ENCODE data around the gene FHOD3.

FHOD3 gene

DNA sequence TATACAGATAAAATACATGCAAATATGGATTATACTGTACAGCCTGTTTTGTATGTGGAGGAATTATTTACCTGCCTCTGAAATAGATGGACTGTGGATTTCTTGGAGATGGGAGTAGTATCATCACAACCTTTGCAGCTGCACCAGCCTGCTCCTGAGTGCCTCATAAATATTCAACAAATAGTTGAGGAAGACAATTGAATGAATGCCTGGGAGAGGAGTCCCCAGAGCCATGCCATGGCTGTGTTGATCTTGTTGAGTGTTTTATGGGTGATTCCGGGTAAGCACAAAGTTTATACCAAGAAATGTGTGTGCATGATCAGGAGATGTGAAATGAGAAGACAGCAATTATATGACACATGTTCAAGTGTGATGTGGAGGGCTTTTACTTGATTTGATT, 225.0 kb downstream of the FHOD3 start:
- DNase-seq (ENCODE audit: low spot score) = no peak

DNA sequence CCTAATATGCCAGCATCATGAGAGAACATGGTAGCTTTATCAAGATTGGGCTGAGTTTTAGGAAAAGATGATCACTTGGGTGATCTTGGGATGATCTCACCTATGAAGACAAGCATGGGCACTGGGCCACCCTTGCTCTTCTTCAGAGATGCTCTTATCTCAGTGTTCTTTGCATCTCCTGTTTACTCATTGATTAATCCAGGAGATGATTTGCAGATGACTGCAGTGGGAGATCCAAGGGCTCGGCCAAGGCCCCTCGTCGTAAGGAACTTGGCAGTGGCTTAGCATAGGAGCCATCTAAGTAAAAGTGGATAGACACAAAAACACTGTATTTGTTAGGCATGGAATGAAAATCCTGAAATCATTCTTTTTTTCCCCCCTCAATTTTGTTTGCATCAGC, 228.4 kb downstream of the FHOD3 start:
- DNase-seq (ENCODE audit: low spot score) = no peak

DNA sequence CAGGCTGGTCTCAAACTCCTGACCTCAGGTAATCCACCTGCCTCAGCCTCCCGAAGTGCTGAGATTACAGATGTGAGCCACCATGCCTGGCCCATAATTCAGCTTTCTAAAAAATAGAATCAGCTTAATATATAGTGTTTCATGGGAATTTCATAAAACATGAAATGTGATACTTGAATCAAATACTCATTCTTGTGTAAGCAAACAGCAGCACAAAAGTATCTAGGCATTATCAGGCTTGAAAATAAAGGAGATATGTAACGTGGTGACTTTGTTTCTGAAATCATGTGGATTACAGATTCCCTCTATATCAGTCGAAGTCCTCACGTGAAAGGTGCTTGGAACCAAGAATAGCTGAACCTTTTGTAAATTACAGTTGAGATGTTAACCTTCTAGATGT, 229.1 kb downstream of the FHOD3 start:
- no peak for DNase-seq (ENCODE audit: low spot score)

DNA sequence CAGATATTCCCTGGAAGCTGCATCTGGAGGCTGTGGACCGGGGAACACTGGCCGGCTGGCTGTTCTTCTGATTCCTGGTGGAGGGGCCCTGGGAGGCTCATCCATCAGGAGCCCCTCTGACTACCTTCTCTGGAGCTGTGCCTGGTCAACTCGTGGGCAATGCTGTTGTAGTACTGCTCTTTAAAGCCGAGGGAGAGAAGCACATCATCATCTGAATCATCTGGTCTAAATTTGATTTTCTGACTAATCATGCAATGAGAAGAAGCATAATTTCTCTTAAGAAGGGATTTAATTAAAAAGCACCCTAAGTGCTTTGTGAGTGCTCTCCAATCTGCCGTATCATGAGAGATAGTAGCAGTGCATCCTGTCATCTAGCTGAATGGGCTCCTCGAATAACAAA, 229.5 kb downstream of the FHOD3 start:
- peak; percentile 21 for DNase-seq (ENCODE audit: low spot score)

DNA sequence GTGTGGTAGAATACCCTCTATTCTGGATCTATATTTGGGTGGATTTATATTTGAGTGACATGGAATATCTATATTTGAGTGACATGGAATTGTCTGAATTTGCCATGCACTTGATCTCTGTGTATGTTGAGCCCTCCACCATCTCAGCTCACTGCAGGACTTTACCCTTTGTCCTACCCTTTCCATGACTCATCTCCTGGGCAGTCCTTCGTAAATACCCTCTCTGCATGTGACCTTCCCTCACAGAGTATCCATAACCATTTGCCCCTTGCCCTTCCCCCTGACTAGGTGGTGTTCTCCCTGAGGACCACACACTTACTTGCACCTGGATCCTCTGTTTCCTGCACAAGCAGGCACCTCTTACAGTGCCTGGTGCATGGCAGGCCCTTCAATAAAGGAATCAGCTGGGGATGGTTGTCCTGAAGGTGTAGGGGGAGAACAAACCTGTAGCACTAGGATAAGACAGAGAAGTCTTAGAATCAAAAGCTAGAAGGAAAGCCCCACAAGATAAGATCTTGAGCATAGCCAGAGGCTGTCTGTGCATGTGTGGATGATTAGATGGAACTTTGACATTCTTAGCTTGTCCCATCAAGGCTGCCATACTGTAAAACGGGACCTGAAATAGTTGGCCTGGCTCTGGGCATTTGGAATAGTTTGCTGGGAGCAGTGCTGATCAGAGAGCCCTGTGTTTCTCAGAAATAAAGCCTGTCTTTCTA, 230.4 kb downstream of the FHOD3 start:
- DNase-seq (ENCODE audit: low spot score) = no peak

DNA sequence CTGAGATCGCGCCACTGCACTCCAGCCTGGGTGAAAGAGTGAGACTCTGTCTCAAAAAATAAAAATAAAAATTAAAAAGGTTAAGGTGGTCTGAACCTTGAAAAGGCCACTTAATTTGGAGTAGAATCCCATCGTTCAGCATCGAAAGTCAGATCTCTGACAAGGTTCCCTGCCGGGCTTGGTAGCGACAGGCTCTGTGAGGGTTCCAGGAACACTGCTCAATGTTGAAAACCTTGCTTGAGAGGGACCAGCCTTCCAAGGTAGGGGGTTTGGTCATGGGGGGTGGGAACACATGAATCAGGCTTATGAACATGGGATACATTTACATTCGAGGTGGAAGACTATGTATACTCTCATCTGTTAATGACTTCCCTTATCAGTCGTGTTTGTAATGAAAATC, 232.2 kb downstream of the FHOD3 start:
- no peak for DNase-seq (ENCODE audit: low spot score)

DNA sequence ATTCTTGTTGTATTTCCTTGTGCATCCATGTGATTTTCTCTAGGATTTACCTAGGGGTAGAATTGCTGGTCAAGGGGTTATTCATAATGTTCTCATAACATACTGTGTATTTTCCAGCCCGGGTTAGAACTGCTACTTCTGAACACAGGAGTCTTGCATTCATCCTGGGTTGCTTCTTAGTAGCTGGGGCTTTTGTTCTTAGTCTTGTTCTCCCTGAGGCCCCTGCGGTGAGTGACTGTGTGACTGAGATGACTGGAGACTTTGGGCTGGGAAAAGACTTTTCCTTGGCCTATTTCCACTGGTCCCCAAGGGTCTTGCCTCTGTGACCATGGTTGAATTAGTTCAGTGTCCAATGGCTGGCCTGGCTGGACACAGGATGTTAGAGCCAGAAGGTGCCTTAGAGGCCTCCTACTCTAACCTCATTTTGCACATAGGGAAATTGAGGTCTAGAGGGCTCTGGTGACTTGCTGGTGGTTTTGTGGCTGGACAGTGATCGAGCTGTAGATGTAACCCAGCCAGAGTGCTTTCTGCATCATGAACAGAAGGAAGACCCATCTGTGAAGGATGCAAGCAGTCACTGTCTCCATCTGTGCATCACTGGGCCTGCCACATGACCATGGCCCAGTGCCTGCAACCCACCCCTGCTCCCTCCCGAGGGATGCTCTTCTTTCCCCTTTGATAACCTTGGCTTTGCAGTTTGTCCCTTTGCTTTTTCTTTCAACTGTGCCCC, 233.3 kb downstream of the FHOD3 start:
- no peak for DNase-seq (ENCODE audit: low spot score)

DNA sequence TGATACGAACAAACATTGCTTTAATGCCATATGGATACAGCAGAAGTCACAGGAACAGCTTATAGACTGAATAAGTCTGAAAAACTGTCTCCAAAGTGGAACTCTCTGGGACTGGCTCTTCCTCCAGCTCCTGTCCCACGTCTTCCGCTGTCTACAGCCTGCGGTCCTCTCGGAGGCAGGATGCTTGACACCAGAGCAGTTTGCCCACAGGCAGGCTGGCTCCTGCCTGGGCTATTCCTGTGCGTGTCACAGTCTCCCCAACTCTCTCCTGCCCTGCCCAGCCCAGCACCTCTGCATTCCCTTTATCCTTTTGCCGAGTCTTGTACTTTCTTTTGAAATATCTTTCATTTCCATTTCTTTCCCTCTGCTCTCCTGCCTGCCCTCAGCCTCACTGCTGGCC, 234.1 kb downstream of the FHOD3 start:
- DNase-seq (ENCODE audit: low spot score) = no peak

DNA sequence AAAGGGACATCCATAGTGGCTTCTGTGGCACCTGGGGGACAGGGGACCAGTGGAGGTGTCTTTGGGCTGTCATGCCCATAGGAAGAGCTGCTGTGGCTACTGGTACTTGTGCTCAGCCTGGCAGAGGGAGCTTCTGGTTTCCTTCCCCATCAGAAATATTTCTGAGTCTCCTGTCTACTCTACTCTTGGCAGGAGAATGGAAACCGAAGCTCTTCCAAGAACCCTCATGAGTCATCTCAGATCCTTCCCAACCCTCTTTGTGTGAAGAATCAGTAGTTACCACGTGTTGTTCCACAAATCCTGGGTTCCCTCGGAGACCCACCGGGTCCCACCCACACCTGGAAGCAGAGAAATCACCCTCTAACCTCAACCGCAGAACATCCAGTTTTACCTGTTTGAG, 234.9 kb downstream of the FHOD3 start:
- DNase-seq (ENCODE audit: low spot score) = peak; percentile 82

DNA sequence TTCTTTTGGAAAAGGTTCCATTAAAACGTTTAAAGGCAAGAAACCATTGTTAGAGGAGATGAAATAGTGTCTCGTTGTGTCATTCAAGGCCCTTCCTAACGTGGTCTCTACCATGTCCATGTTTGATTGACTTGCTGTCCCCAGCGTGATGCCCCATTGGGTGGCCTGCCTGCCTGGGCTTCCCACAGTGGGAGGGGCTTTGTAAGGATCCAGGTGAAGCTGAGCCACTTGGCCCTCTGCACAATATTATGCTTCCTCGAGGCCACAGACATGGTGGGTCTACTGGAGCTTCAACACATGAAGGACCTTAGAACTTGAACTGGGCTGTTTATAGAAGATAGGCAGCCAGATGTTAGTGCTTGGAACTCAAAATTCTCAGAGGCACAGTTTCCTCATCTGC, 235.3 kb downstream of the FHOD3 start:
- DNase-seq (ENCODE audit: low spot score) = no peak

DNA sequence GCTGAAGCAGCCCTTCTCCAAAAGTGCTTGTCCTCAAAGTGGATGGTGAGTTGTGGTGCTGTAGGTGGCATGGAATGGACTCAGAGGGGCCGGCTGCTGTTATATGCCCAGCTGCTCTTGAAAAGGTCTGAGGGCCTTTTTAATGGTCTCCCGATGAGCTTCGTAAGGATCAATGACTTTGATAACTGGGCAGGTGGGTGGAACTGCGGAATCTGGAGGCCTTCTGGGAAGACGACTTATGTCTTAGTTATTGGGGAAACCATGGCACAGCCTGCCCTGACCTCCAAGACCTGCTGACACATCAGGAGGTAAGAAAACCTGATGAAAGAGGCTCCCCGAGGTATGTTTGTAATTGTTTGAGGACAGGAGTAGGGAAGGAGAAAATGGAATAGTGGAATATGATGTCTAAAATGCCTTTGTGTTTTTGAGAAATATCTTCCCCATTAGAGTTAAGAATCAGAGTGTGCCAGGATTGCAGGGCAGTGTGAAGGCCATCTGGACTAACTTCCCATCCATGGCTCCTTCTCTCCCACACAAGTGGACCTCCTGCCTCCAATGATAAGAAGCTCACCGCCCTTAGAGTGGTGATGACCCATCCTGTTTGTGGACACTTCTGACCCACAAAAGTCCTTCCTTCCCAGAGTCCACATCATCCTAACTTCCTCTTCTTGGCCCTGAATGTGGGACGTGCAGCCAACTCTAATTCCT, 236.1 kb downstream of the FHOD3 start:
- DNase-seq (ENCODE audit: low spot score) = no peak

DNA sequence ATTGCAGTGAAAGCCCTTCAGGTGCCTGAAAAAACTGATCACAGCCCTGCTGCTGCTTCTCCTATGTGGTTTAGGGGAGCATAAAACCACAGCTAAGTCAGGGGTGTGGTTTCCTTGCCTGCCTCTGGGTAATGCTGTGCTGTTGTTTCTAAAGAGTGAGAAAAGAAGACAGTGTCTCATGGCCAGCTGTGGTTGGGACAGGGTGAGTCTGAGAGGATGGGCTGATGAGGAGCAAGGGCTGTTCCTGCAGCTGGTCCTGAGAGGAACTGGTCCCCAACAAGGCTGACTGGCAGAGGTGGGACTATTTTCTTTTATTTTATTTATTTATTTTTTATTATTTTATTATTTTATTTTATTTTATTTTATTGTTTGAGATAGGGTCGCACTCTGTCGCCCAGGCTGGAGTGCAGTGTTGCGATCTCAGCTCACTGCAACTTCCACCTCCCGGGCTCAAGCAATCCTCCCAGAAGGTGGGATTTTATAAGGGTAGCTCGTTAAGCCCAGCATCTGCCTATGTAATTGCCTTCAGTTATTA, 236.7 kb downstream of the FHOD3 start:
- DNase-seq (ENCODE audit: low spot score) = peak; percentile 34

DNA sequence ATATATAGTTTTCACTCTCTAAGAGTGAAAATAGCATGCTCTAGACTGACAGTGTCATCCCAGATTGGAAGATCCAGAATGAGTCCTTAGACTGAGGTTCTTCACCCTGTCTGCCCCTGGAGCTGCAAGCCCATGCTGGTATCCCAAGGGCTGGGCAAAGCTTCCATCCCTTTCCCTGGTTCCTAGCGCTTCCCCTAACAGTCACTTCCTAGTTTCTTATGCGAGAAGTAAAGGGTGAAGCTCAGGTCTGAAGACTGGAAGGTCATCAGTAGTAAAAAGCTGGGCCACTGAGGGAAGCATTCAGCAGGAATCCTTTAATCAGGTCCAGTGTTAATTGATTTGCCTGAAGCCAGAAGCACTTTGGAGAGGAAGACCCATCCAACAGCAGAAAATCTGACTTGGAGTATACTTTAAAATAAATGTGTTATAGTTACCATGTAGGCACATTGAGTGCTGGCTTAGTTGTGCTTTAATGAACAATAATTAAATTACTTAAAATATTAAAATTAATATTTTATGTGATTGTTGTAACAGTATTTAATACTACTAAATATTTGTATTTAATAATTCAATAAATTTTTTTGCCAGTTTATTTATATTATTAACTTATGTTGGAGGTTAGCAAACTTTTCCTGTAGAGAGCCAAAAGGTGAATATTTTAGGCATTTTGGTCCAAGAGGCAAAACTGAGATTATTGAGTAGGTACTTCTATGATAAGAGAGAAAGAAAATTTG, 237.9 kb downstream of the FHOD3 start:
- no peak for DNase-seq (ENCODE audit: low spot score)

DNA sequence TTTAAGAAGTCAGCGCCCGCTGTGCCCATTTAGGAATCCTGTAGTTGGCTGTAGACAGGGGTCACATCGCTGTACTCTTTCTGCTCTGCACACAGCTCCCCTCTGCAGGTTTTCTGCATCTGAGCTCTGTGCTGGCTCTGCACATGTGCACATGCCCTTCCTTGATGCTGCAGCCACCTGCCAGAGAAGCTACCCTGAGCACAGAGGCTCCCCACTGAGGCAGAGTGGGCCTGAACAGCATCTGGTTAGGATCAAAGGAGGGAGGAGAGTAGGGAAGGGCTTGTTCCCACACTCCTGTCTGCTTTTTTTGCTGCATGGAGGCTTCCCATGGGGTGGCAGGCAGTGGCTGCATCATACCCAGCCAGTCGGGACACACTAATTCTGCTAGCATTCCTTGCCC, 238.9 kb downstream of the FHOD3 start:
- DNase-seq (ENCODE audit: low spot score) = no peak

DNA sequence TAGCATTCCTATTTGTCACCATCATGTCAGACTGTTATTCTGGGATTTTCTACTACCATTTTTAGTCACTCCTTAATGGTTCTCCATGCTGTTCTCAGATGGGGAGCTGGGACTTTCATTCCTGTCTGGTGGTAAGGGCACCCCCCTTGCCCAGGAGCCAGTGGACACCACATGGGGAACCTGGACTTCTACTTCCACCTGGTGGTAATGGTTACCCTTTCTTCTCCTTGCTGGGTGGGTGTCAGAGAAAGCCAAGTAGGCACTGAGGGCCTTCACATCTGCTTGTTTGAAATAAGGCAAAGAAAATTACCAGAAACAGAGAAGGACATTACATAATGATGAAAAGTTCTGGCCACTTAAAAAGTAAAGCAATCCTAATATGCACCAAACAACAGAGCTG, 239.8 kb downstream of the FHOD3 start:
- DNase-seq (ENCODE audit: low spot score) = no peak

DNA sequence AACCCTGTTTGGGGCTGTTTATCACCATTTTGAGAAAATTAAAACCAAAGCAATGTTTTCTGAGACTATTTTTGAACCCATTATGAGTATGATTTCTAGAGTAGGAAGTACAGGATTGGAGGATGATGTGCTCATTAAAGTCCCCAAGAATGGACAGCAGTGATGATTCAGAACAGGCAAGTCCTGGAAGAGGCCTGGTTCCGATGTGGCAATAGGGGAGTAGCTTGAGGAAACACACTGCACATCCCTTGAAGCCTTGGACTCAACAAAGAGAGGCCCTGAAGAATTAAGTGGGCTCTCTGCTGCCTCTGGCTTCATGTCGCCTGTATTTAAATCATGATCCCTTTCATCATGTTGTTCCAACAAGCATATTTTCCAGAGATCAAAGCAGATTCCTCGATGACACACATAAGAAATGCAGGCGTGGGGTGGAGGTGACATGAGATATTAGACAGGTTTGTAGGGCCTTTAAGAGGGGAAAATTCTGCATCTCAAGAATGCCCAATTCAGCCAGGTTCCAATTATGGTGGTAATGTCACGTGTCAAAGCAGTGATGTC, 242.2 kb downstream of the FHOD3 start:
- DNase-seq (ENCODE audit: low spot score) = peak; percentile 57

DNA sequence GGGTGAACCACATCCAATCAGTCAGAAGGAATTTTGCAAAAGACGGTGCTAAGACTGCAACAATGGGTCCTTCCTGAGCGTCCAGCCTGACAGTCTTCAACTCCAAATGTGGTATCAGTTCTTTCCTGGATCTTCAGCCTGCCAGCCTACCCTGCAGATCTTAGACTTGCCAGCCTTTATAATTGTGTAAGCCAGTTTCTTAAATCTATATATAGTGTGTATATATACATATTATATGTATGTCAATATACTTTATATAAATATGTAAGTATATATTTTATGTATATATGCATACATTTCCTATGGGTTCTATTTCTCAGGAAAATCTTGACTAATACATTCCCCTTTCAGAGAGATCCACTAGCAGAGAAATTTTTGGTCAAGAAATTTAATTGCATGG, 245.5 kb downstream of the FHOD3 start:
- no peak for DNase-seq (ENCODE audit: low spot score)

DNA sequence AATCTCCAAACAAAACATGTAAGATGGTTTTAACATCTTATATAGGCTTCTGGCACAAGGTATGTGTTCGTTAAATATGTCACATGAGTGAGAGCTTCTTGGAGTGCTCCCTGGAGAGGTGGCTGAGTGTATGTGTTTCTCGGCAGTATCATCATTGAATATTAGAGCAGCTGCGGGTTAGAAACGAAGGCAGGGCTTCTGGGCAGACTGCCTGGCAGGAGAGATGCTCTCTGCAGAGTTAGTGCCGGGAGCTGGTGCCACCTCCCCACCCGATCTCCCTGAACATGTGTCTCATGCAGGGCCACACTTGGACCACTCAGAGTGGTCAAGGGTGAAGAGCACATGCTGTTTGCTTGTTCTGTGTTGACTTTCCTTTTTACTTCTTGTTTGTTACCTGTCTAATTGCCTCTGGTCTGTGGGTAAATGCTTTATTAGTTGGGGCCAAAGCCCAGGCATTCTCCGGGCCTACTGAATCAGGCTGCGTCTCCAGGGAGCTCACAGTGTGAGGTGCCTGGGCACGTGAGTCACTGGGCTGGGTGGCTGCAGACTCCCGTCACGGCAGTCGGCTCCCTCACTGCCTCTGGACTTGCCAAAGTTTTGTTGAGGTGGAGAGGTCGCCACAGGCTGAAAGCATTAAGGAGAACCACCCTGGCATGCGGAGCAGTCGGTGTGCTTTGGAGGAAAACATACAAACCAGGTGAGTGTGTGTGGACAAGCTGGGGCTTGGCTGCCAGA, 246.6 kb downstream of the FHOD3 start:
- DNase-seq (ENCODE audit: low spot score) = no peak

DNA sequence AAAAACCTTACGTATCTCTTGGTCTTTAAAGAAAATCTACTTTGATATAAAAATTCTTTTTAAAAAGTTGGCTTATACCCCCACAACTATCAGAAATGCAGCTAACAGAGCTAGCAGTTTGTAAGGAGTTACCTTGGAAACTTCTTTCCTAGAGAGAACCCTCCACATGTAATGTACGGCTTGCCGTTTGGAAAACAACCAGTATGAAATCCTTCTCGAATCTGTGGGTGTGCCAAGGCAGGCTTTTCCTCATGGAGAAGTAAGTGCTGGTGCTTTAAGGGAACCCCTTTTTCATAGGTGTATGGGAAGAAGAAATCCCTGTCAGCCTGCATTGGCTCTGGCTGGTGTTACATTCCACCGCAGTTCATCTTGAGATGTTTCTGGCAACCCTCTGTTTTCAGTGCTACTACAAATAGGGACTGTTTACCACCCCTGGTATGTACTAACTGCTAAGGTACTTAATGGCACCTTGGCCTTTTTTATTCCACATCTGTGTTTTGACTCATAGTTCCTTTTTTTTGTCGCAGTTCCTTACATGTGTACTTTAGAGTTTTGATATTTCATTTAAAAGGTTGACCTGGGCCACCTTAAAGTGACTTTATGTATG, 248.4 kb downstream of the FHOD3 start:
- DNase-seq (ENCODE audit: low spot score) = no peak

DNA sequence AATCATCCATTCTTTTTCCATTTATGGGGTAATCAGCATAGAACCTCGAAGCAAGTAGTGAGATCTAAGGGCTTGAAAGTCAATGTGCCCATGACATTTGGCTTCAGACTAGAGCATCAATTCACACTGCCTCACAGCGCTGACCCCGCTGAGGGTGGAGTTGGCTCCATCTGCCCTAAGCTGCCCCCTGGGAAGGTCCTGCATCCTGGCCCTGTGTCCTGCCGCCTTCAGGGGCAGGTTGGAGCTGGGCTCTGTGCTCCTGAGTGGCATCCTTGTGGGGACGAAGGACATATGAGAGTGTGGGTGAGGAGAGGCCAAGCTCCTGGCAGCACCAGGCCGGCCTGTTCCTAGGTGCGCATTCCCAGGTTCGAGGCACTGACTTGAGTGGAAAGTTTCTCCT, 249.4 kb downstream of the FHOD3 start:
- DNase-seq (ENCODE audit: low spot score) = no peak

DNA sequence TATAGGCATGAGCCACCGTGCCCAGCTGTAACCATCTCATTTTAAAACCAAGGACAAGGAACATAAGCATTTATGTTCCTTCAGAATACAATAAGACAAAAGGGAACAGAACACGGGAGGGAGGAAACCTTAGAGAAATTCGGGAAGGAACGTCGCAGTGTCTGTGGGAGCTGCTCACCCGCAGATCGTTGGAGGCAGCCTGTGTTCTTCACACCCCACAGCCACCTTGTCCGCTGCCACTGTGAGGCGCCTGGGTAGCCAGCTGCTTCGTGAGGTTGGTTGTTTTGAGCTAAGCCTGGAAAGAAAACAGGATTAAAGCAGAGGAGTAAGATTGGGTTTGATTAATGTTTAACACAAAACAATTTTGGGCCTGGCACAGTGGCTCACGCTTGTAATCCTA, 250.0 kb downstream of the FHOD3 start:
- DNase-seq (ENCODE audit: low spot score) = no peak
